HL-60/S4 treated with phorbol 12-myristate 13-acetate at 8.2 ng/mL for 4 days and 3 days (cell line): Measurements from ENCODE around the gene AIRE.
"Not testable (repeated sequence)": the region's sequence is repeated elsewhere in the genome, so short reads cannot be mapped to it uniquely, and the experiment has no call there.

Experiments
- in situ Hi-C: fragments of 300-500 bp; cut with MboI; formaldehyde crosslinking; loops from 2 replicates; pipeline ENCODE4 v1.15.0; 2022; ENCODE audit warnings: low sequenced_read_pairs

AIRE gene

DNA sequence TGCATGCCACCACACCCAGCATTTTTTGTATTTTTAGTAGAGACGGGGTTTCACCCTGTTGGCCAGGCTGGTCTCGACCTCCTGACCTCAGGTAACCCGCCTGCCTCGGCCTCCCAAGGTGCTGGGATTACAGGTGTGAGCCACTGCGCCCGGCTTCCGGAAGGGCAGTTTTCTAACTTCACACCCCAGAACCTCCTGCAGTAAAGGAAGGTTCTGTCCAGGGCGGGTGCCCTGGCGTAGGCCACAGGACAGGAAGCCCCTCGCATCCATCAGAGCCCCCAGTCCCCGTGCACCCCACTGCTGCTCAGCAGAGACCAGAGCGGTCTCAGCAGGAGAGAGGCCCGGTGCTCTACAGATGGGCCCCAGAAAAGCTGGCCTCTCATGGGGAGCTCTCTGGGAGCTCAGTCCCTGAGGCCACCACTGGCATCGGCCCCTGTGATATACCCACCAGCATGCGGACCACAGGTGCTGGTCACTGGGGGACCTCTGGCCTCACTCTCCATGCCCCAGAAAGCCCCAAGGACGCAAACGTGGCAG is 19.9 kb upstream of the AIRE start:
- in situ Hi-C loops, result no loop called here

DNA sequence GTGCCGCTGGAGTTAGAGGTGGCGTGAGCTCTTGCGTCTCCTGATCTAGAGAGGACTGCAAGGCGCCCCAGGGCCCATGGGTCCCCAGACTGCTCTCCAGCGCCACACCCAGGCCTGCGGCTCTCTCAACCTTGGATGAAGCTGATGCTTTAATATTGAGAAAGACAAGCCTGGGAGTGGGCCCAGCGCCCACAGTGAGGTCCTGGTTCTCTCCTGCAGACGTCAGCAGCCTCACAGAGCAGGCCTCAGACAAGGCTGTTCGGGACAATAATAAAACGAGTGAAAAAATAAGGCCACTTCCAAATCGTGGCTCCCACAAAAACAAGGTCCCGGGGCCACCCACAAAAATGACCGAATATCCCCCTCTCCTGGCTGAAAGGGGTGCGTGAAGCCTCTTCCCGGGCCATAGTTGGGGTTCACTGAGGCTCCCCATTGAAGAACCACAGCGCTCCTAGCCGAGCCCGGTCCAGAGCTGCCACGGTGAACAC is 18.0 kb upstream of the AIRE start:
- in situ Hi-C loops, result no loop called here

DNA sequence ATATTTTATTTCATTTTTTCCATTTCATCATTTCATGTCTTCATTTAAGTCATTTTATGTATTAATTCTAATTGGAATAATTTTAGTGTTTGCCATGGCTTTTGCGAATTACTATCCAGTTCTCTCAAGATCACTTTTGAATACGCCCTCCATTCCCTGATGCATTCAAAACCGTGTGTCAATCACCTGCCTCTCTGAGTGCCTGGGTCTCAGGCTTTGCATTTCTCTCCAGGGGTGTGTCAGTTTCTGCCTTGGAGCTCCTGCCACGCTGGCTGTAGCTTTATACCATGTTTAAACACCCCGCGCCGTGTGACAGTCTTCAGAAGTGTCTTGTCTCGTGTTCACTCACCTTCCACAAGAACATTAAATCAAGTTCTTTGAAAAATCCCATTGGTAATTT is 16.6 kb upstream of the AIRE start:
- in situ Hi-C loops, result no loop called here

DNA sequence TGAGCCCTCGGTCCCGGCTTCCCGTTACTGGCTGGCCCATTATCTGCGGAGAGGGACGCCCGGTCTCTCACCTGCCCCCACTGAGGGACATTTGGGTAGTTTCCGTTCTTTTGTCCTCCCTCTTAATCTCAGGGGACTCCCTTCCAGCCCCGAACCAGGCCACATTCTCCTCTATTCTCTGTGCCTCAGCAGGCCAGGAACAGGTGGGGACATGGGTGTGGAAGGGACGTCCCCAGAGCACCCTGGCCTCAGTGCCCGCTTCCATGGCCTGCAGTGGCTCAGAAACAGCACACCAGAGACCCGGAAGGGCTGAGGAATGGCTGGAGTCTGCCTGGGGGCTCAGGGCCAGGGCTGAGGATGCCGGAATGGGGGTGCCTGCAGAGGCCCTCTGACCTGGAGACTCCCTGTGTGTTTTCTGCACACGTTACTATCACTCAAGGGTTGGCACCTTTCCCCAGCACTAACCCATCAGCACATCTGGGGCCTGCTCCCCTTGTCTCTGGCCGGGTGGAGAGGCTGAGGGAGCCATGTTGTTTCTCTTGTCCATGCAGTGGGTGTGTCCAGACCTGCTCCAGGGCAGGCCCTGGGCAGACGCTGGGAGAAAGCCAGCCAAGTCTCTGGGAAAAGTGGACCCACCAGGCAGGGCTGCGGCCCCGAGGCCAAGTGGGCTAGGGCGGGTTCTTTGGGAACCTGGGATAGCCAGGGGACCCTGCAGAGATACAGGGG is 14.0 kb upstream of the AIRE start:
- in situ Hi-C loops, result no loop called here

DNA sequence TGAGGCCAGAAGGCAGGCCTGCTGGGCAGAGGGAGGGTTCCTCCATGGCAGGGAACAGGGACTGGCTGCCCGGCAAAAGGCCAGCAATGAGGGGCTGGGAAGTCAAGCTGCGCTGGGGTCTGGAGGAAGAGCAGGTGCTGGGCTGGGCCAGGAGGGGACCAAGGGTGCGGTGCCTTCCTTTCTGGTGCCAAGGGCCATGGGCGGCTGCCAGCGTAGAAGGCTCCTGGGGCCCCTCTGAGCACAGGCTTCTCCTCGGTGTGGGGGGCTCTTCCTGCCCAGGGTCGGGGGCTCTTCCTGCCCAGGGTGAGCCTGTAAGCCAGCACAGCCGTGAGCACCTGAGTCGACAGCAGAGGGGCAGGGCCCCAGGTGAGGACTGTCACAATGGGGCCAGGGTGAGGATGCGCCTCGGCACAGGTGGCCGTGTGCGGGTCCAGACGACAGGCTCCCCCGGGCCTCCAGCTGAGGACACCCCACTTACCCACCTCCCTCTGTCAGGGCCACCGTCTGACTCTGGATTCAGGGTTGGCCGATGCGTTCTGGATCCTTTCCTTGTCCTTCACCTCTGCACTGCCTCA is 13.3 kb upstream of the AIRE start:
- in situ Hi-C loops, result no loop called here

DNA sequence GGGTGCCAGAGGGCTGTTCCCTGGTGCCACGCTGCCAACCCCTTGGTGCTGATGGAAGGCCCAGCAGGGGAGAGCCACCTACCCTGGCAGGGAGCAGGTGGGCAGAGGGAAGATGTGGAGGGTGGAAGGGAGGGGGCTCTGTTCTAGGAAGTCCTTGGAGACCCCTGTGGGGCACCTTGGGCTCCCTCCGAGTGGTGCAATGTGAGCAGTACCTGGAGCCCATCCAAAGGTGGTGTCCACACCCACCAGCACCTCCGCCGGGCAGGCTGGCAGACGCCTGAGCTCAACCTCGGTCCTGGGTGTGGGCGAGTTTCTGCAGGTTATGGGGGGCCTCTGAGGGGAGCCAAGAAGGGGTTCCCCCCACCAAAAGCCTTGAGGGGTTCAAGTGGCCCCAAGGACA is 12.6 kb upstream of the AIRE start:
- in situ Hi-C loops, result no loop called here

DNA sequence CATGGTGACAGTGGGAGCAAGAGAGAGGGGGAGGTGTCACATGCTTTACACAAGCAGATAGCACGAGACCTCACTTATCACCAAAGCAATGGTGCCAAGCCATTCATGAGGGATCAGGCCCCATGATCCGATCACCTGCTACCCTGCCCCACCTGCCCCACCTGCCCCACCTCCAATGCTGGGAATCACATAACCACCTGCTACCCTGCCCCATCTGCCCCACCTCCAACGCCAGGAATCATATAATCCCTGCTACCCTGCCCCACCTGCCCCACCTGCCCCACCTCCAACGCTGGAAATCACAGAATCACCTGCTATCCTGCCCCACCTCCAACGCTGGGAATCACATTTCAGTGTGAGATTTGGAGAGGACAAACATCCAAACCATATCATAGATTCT is 10.6 kb upstream of the AIRE start:
- in situ Hi-C loops, result no loop called here

DNA sequence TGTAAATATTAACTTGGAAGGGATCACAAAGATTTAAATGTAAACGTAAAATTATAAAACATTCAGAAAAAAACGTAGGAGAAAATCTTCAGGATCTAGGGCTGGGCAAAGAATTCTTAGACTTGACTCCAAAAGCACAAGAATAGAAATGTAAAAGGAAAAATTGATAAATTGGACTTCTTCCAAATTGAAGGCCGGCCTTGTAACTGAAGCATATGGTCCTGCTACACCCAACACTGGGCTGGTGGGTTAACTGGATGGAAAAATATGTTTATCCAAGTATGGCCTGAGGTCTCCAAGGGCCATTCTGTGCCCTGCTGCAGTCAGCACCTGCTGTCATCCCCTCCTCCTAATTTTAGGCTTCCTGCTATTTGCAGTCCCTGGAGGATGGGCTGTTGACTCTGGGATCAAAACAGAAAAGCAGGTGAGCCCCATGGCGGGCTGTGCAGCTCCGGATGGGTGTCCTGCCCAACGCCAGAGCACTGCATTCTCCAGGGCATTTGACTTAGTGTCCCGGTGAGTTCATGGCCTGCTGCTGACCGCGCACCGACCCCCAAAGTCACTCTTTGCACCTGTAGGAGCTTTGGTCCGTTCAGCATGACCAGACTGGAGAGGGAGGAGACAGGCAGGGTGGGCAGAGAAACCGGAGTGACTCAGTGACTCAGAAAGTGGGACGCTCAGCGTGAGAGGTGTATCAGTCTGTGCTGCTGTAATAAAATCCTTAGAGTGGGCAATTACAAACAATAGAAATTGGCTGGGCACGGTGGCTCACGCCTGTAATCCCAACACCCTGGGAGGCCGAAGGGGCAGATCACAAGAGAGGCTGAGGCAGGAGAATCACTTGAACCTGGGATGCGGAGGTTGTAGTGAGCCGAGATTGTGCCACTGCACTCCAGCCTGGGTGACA is 6.1 kb upstream of the AIRE start:
- in situ Hi-C loops, result no loop called here

DNA sequence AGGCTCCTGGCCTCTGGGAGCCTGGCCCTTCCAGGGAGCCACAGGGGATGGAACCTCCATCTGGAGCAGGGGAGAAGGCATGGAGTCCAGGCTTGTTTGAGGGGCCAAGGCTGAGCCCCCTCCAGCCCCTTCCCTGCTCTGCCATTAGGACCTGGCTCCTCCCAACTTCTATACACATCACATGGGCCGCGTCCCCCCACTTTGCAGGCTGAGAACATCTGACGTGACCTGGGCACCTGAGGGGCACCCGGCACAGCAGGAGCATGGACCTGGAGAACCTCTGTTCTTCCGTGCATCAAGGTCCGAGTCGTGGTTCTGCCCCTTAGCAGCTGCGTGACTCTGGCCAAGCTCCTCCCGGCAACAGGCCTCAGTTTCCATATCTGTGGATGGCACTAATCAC is 3.9 kb upstream of the AIRE start:
- in situ Hi-C loops, result no loop called here

DNA sequence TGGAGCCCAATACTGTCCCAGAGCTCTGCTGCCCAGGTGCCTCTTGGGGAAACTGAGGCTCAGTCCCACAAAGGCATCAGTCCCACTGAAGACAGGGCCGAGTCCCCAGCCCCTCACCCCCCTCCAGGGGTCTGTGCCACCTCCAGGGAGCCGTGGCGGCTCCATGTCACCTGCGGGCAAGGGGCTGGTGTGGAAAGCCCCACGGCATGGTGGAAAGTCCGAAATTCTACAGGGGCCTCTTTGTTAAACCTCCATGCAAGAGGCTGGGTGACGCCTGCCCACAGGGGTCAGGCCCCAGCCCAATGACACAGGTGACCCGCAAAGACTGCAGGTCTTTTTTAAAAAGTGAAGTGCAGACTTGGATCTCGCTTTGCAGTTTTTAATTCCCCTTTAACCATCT is 3.3 kb upstream of the AIRE start:
- in situ Hi-C loops, result no loop called here

DNA sequence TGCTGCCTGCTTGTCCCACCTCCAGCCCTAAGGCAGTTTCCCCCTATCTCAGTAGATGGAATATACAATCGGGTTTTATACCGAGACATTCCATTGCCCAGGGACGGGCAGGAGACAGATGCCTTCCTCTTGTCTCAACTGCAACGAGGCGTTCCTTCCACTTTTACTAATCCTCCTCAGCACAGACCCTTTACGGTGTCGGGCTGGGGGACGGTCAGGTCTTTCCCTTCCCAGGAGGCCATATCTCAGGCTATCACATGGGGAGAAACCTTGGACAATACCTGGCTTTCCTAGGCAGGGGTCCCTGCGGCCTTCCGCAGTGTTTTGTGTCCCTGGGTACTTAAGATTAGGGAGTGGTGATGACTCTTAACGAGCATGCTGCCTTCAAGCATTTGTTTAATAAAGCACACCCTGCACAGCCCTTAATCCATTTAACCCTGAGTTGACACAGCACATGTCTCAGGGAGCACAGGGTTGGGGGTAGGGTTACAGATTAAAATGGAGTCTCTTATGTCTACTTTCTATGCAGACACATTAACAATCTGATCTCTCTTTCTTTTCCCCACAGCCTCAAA is 2.4 kb upstream of the AIRE start:
- in situ Hi-C loops, result not testable (repeated sequence)

DNA sequence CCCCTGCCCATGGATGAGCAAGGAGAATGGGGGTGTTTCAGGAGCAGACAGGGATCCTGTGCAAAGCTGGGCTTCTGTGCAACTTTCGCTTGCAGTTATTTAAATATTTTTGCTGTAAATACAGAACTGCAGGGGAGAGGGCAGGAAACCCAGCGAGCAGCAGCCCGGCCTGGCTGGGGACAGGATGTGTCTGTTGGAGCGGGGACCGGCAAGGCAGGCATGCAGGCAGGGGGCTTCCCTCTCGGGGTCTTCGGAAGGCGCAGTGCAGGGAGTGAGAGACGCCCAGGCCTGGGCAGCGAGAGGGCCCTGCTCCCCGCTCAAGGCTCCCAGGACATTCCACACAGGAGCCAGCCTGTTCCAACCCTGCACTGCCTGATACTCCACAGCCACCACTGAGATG is 1.7 kb upstream of the AIRE start:
- in situ Hi-C loops, result no loop called here

DNA sequence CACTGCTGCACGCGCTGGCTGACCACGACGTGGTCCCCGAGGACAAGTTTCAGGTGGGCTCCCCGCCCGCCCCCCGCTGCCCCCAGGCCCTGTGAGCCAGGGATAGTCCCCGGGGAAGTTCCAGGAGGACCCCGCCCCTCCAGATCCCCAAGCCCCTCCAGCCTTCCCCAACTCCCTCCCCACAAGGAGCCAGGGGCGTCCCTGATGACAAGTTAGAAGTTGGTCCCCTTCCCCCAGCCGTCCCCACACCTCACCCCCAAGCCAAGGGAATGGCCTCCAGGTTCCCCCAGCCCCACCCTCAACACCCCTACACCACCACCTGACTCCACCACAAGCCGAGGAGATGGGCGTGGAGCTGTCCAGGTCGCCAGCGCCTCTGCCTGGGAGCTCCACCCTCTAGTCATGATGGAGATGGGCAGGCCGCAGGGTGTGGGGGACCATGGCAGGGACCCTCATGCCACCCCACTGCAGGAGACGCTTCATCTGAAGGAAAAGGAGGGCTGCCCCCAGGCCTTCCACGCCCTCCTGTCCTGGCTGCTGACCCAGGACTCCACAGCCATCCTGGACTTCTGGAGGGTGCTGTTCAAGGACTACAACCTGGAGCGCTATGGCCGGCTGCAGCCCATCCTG is 525 bp downstream of the AIRE start:
- in situ Hi-C loops, result no loop called here

DNA sequence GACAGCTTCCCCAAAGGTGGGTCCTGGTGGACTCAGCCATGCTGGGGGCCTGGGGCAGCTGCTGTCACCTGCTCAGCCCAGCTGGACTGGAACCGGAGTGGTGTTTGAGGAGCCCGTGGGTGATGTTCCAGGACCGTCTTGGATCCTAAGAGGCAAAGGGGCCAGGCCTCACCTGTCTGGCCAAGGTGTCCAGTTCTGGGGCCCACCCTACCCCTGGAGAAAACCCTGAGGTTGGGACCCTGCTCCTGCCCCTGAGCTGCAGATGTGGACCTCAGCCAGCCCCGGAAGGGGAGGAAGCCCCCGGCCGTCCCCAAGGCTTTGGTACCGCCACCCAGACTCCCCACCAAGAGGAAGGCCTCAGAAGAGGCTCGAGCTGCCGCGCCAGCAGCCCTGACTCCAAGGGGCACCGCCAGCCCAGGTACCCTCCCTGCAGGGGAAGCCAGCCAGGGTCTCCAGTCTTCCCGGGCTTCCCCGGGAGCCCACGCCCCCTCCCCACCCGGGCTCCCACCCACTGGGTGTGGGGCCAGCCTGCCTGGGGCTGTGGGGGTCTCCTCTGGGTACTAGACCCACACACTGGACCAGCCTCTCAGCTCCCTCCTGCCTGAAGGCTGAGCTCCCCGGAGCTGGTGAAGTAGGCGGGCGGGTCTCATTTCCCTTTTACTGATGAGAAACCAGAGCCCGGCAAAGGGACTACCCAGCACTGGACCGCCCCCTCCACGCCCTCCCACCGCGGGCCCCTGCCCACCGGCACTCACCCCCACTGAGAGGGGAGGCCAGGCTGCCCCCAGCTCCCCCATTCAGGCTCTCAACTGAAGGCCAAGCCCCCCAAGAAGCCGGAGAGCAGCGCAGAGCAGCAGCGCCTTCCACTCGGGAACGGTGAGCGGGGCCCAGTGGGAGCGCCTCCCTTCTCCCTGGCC is 1.3 kb downstream of the AIRE start:
- in situ Hi-C loops, result no loop called here

DNA sequence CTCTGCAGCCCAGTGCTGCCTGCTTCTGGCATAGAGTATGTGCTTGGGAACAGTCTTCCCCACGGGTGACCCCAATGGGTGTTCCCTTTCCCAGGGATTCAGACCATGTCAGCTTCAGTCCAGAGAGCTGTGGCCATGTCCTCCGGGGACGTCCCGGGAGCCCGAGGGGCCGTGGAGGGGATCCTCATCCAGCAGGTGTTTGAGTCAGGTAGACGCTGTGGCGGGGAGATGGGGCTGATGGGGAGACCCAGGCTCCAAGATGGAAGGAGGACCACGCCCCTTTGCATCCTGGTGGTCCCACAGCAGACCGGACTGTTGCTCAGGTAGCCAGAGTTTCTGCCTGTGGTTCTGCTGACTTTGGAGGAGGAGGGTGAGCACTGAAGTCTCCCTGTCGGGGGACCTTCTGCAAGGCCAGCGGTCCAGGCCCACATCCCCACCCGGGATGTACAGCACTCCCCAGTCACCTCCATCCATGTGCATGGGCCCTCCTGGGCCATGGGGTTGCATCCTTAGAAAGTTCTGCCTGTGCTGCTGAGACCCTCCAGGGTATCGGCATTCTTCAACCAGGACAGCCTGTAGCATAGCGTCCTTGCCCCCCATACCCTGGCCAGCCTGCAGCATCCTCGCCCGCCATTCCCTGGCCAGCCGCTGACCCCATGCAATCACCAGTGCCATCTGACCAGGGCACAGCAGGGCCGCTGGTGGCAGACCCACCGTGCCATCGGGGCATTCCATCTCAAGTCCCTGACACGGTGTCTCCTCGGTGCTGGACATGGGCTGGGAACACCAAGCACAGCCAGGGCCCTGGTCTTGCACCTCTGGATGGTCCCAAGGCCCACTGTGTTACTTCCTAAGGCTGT is 2.8 kb downstream of the AIRE start:
- in situ Hi-C loops, result no loop called here

DNA sequence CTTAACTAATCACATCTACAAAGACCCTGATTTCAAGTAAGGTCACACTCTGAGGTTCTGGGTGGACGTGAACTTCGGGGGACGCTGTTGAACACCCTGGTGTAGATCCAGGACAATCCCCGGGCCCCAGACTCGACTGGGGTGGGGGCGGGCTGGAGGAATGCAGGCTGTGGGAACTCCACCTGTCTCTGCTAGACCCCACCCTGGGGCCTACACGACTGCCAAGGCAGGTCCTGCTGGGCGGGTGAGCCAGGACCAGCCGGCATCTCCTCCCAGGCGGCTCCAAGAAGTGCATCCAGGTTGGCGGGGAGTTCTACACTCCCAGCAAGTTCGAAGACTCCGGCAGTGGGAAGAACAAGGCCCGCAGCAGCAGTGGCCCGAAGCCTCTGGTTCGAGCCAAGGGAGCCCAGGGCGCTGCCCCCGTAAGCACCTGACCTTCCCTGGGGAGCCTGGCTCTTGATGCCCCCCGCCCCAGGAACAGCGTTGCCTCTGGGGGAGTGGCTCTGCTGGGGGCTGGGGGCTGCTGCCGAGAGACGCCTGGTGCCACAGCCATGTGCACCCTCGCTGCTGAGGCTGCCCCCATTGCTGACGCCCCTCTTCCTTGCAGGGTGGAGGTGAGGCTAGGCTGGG is 3.8 kb downstream of the AIRE start:
- in situ Hi-C loops, result no loop called here

DNA sequence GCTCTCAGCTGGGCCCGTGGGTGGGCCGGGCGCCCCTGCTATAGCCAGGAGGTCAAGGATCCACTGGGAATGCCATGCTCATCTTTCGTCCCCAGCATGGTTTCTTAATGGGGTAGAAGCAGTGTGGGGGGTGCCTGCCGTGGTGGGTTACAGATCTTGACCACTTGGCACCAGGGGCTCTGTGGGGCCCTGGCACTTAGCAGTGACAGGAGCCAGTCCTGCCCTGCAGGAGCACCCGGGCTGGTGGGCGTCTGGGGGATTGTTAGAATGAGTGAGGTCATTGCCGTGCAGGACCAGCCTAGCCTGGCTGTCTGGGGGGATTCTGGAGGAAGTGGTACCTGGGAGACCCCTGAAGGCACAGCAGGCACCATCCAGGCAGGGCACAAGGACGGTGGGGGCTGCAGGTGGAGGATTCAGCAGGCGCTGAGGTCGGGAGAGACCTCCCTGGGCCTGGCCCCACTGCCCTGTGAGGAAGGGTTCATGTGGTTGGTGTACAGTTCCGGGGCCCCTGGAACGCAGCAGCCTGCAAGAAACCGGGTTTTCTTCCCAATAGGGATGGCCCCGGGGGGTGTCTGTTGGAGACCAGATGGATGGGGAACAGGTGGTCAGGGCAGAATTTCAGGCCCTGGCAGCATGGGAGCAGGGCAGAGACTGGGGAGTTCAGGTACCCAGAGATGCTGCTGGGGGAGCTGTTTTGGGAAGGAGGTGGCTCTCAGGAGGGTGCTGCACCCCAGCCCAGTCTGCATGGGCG is 4.8 kb downstream of the AIRE start:
- in situ Hi-C loops, result no loop called here
